ENCODE results near the gene C19orf33. TPM values are rescaled to one million over a fixed set of nuclear protein-coding genes. Genes with fewer than 3 reads are reported as not detected.

C19orf33 gene
- total and polyA plus RNA-seq, 5 donors from 2014 or later, result not detected

DNA sequence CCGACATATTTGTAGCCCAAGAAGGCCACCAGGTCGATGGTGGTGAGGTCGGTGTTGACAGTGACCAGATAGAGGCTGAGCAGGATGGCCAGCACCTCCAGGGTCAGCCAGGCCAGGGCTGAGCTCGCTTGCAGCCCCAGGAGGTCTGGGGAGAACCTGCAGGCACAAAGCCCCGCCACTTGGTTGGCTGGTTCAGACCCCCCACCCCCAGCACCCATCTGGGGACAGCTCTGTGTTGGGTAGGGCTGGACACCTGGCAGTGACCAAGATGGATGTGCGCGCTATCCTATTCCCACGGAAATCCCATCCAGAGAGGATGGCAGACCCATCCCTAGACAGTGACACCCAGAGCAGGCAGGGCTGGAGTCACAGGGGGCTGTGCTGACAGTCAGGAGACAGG is 3.5 kb downstream of the C19orf33 start:
- no peak overlapping the region for H3K27ac ChIP-seq (ENCODE audit: insufficient read depth, low read length, poor library complexity, severe bottlenecking)
- no peaks in the 10 kb centered on the region for H3K9me3 ChIP-seq (ENCODE audit: control insufficient read depth in 2 of 2, low read length in 2 of 2)
- H3K4me1 Mint-ChIP-seq, result peaks cover 0 to 9% (median 2%) of the 10 kb centered on the region in 4 donors
- H3K27me3 Mint-ChIP-seq, result no peaks in the 10 kb centered on the region
- no peak overlapping the region for H3K4me3 ChIP-seq (ENCODE audit: low read depth, low read length)
- H3K36me3 ChIP-seq (ENCODE audit: control insufficient read depth, insufficient read depth, low read length), result peaks cover 9% of the 10 kb centered on the region
- H3K4me3 Mint-ChIP-seq, result no peak overlapping the region
- ATAC-seq (ENCODE audit: low read depth in 2 of 2), result no peak
- peaks cover 20% of the 10 kb centered on the region for H3K36me3 Mint-ChIP-seq
- no peak for DNase-seq
- no peaks in the 10 kb centered on the region for H3K4me1 ChIP-seq (ENCODE audit: control insufficient read depth, insufficient read depth, low read length, poor library complexity, severe bottlenecking)
- H3K27ac Mint-ChIP-seq, result no peak overlapping the region
- peaks cover 0 to 1% (median 0%) of the 10 kb centered on the region in 7 donors for H3K9me3 Mint-ChIP-seq
- H3K27me3 ChIP-seq (ENCODE audit: control insufficient read depth, insufficient read depth, low read length), result no peaks in the 10 kb centered on the region

DNA sequence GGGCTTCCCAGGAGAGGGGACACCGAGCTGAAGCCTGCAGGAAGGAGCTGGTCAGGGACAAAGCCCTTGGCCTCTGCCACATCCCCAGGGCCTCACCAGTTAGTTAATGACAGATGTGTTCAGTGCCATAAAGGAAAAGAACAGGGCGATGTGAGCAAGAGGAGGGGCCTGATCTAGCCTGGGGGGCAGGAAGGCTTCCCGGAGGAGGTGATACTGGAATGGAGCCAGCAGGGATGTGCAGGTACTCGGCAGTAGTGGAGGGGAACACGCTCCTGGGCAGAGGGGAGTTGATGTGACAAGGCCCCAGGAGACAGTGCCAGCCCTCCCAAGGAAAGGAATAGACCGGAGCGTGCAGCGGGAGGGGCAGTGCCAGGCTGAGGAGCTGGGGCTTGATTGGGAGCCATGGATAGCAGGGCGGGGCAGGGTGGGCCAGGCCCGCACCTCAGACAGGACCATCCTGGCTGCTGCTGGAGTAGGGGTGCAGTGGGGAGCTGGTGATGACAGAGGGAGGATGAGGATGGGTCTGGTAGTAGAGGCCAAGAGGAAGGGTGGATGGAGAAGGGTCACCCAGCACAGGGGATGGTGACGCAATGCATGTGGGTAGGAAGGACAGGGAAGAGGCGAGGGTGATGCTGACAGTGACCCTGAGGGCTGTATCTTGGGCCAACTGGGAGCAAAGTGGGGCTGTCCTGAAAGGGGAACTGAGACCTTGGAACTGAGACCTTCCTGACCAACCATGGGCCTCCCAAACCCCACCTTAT is 4.1 kb downstream of the C19orf33 start:
- Histone ChIP-seq H3K27me3 (ENCODE audit: control insufficient read depth, insufficient read depth, low read length) (no peaks in the 10 kb centered on the region), H3K27ac (ENCODE audit: insufficient read depth, low read length, poor library complexity, severe bottlenecking) (no peak overlapping the region), H3K4me1 (ENCODE audit: control insufficient read depth, insufficient read depth, low read length, poor library complexity, severe bottlenecking) (no peaks in the 10 kb centered on the region), H3K4me3 (ENCODE audit: low read depth, low read length) (no peak overlapping the region), H3K9me3 (ENCODE audit: control insufficient read depth in 2 of 2, low read length in 2 of 2) (no peaks in the 10 kb centered on the region), H3K36me3 (ENCODE audit: control insufficient read depth, insufficient read depth, low read length) (peaks cover 9% of the 10 kb centered on the region)
- peak in 1 of 2 donors; percentile 3 for ATAC-seq (ENCODE audit: low read depth in 2 of 2)
- H3K36me3 Mint-ChIP-seq, result peaks cover 20% of the 10 kb centered on the region
- H3K9me3 Mint-ChIP-seq, result peaks cover 0 to 1% (median 0%) of the 10 kb centered on the region in 7 donors
- no peak overlapping the region for H3K4me3 Mint-ChIP-seq
- H3K27me3 Mint-ChIP-seq, result no peaks in the 10 kb centered on the region
- H3K4me1 Mint-ChIP-seq, result peaks cover 0 to 12% (median 2%) of the 10 kb centered on the region in 4 donors
- H3K27ac Mint-ChIP-seq, result peak overlapping the region in 1 of 3 donors; percentile 59
- DNase-seq, result no peak

GRCh38 chr19:38308926-38309614 is 5.0 kb downstream of the C19orf33 start:
- Mint-ChIP-seq H3K27ac (peak overlapping the region in 1 of 3 donors; percentile 59), H3K27me3 (no peaks in the 10 kb centered on the region), H3K4me1 (peaks cover 5 to 19% (median 8%) of the 10 kb centered on the region in 4 donors), H3K9me3 (peaks cover 0 to 1% (median 0%) of the 10 kb centered on the region in 7 donors), H3K36me3 (peaks cover 25% of the 10 kb centered on the region), H3K4me3 (no peak overlapping the region)
- no peaks in the 10 kb centered on the region for H3K4me1 ChIP-seq (ENCODE audit: control insufficient read depth, insufficient read depth, low read length, poor library complexity, severe bottlenecking)
- H3K9me3 ChIP-seq (ENCODE audit: control insufficient read depth in 2 of 2, low read length in 2 of 2), result no peaks in the 10 kb centered on the region
- DNase-seq (no peak), ATAC-seq (ENCODE audit: low read depth in 2 of 2) (no peak)
- no peaks in the 10 kb centered on the region for H3K27me3 ChIP-seq (ENCODE audit: control insufficient read depth, insufficient read depth, low read length)
- no peak overlapping the region for H3K4me3 ChIP-seq (ENCODE audit: low read depth, low read length)
- peaks cover 9% of the 10 kb centered on the region for H3K36me3 ChIP-seq (ENCODE audit: control insufficient read depth, insufficient read depth, low read length)
- no peak overlapping the region for H3K27ac ChIP-seq (ENCODE audit: insufficient read depth, low read length, poor library complexity, severe bottlenecking)

DNA sequence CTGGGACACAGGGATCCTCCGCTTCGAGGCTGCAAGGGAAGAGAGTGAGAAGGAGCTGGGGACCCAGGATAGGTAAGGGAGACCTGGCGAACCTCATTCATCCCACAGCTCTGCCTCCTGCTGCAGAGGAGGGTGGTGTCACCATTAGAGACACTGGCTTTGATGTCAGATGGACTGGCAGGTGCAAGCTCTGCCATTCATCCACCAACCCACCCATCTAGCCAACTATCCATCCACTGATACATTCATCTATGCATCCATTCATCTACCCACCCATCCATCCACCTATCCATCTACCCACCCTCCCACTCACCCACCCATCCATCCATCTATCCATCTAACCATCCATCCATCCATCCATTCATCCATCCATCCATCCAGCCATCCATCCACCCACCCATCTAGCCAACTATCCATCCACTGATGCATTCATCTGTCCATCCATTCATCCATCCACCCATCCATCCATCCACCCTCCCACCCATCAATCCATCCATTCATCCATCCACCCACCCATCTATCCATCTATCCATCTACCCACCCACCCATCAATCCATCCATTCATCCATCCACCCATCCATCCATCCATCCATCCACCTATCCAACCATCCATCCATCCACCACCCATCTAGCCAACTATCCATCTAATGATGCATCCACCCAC is 5.7 kb downstream of the C19orf33 start:
- no peak overlapping the region for H3K27ac Mint-ChIP-seq
- peaks cover 0 to 1% (median 0%) of the 10 kb centered on the region in 7 donors for H3K9me3 Mint-ChIP-seq
- no peak overlapping the region for H3K27ac ChIP-seq (ENCODE audit: insufficient read depth, low read length, poor library complexity, severe bottlenecking)
- no peaks in the 10 kb centered on the region for H3K4me1 ChIP-seq (ENCODE audit: control insufficient read depth, insufficient read depth, low read length, poor library complexity, severe bottlenecking)
- DNase-seq (no peak), ATAC-seq (ENCODE audit: low read depth in 2 of 2) (no peak)
- no peaks in the 10 kb centered on the region for H3K9me3 ChIP-seq (ENCODE audit: control insufficient read depth in 2 of 2, low read length in 2 of 2)
- H3K4me3 ChIP-seq (ENCODE audit: low read depth, low read length), result no peak overlapping the region
- no peaks in the 10 kb centered on the region for H3K27me3 ChIP-seq (ENCODE audit: control insufficient read depth, insufficient read depth, low read length)
- H3K27me3 Mint-ChIP-seq, result no peaks in the 10 kb centered on the region
- no peak overlapping the region for H3K4me3 Mint-ChIP-seq
- peaks cover 5 to 19% (median 8%) of the 10 kb centered on the region in 4 donors for H3K4me1 Mint-ChIP-seq
- H3K36me3 Mint-ChIP-seq, result peaks cover 25% of the 10 kb centered on the region
- H3K36me3 ChIP-seq (ENCODE audit: control insufficient read depth, insufficient read depth, low read length), result peaks cover 9% of the 10 kb centered on the region

DNA sequence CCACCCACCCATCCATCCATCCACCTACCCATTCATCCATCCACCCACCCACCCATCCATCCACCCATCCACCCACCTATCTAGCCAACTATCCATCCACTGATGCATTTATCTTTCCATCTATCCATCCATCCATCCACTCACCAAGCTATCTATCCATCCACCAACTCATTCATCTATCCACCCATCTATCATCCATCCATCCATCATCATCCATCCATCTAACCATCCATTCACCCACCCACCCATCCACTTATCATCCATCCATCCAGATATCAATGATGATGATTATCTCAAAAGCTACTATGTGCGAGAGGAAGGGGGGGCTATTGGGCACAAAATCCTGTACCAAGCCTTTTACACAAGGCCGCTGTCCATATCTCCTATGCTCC is 6.2 kb downstream of the C19orf33 start:
- Mint-ChIP-seq H3K4me1 (peaks cover 5 to 21% (median 8%) of the 10 kb centered on the region in 4 donors), H3K36me3 (peaks cover 25% of the 10 kb centered on the region), H3K27ac (no peak overlapping the region), H3K9me3 (peaks cover 0 to 1% (median 0%) of the 10 kb centered on the region in 7 donors), H3K27me3 (no peaks in the 10 kb centered on the region), H3K4me3 (no peak overlapping the region)
- H3K27ac ChIP-seq (ENCODE audit: insufficient read depth, low read length, poor library complexity, severe bottlenecking), result no peak overlapping the region
- peaks cover 9% of the 10 kb centered on the region for H3K36me3 ChIP-seq (ENCODE audit: control insufficient read depth, insufficient read depth, low read length)
- no peaks in the 10 kb centered on the region for H3K27me3 ChIP-seq (ENCODE audit: control insufficient read depth, insufficient read depth, low read length)
- DNase-seq (no peak), ATAC-seq (ENCODE audit: low read depth in 2 of 2) (no peak)
- H3K4me1 ChIP-seq (ENCODE audit: control insufficient read depth, insufficient read depth, low read length, poor library complexity, severe bottlenecking), result peaks cover 3% of the 10 kb centered on the region
- H3K9me3 ChIP-seq (ENCODE audit: control insufficient read depth in 2 of 2, low read length in 2 of 2), result no peaks in the 10 kb centered on the region
- H3K4me3 ChIP-seq (ENCODE audit: low read depth, low read length), result no peak overlapping the region

DNA sequence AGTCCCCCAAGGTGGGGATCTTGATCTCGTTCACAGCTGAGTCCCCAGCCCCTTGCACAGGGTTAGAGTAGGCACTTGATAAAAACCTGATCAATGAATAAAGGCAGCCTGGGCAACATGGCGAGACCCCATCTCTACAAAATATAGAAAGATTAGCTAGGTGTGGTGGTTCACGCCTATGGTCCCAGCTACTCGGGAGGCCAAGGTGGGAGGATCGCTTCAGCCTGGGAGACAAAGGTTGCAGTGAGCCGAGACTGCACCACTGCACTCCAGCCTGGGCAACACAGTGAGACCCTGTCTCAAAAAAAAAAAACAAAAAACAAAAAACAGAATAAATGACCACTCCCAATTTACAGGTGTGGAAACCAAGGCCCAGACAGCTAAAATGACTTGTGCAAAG is 6.9 kb downstream of the C19orf33 start:
- no peaks in the 10 kb centered on the region for H3K9me3 ChIP-seq (ENCODE audit: control insufficient read depth in 2 of 2, low read length in 2 of 2)
- H3K27ac ChIP-seq (ENCODE audit: insufficient read depth, low read length, poor library complexity, severe bottlenecking), result no peak overlapping the region
- Mint-ChIP-seq H3K27ac (no peak overlapping the region), H3K36me3 (peaks cover 25% of the 10 kb centered on the region), H3K4me3 (no peak overlapping the region), H3K27me3 (no peaks in the 10 kb centered on the region), H3K4me1 (peaks cover 5 to 23% (median 12%) of the 10 kb centered on the region in 4 donors), H3K9me3 (peaks cover 0 to 1% (median 0%) of the 10 kb centered on the region in 7 donors)
- H3K4me3 ChIP-seq (ENCODE audit: low read depth, low read length), result no peak overlapping the region
- peaks cover 9% of the 10 kb centered on the region for H3K36me3 ChIP-seq (ENCODE audit: control insufficient read depth, insufficient read depth, low read length)
- no peak for DNase-seq
- no peaks in the 10 kb centered on the region for H3K27me3 ChIP-seq (ENCODE audit: control insufficient read depth, insufficient read depth, low read length)
- peaks cover 6% of the 10 kb centered on the region for H3K4me1 ChIP-seq (ENCODE audit: control insufficient read depth, insufficient read depth, low read length, poor library complexity, severe bottlenecking)
- ATAC-seq (ENCODE audit: low read depth in 2 of 2), result no peak

- peak within 1 kb of the TSS; percentile 87 to 99 (median 94) for H3K4me3 Mint-ChIP-seq
- peaks cover 9 to 59% (median 37%) of the 10 kb centered on the region in 4 donors for H3K4me1 Mint-ChIP-seq
- peaks cover 44% of the 10 kb centered on the region for H3K4me1 ChIP-seq (ENCODE audit: control insufficient read depth, insufficient read depth, low read length, poor library complexity, severe bottlenecking)
- peak within 1 kb of the TSS; percentile 86 for H3K4me3 ChIP-seq (ENCODE audit: low read depth, low read length)
- no peaks in the 10 kb centered on the region for H3K9me3 ChIP-seq (ENCODE audit: control insufficient read depth in 2 of 2, low read length in 2 of 2)
- H3K36me3 ChIP-seq (ENCODE audit: control insufficient read depth, insufficient read depth, low read length), result no peaks in the 10 kb centered on the region
- H3K27ac Mint-ChIP-seq, result peak within 1 kb of the TSS; percentile 95 to 99 (median 98)
- DNase-seq (peak; percentile 92 to 98 (median 95)), ATAC-seq (ENCODE audit: low read depth in 2 of 2) (peak; percentile 88 to 90)
- no peaks in the 10 kb centered on the region for H3K27me3 Mint-ChIP-seq
- no peaks in the 10 kb centered on the region for H3K27me3 ChIP-seq (ENCODE audit: control insufficient read depth, insufficient read depth, low read length)
- H3K9me3 Mint-ChIP-seq, result peaks cover 0 to 1% (median 0%) of the 10 kb centered on the region in 7 donors
- peak within 1 kb of the TSS; percentile 91 for H3K27ac ChIP-seq (ENCODE audit: insufficient read depth, low read length, poor library complexity, severe bottlenecking)
- peaks cover 8% of the 10 kb centered on the region for H3K36me3 Mint-ChIP-seq
Observed at GRCh38 chr19:38315657-38316476, 11.8 kb downstream of the C19orf33 start, which contains the start of gene YIF1B. TSS of gene YIF1B (minus strand) at chr19:38315947. CDS start at chr19:38315917, 30 bp downstream.
